HK-2 (cell line): Measurements from ENCODE around the gene ZNF366.
"Not testable (repeated sequence)": the region's sequence is repeated elsewhere in the genome, so short reads cannot be mapped to it uniquely, and the experiment has no call there.

Experiments used
- DNase-seq: peaks from one replicate; pipeline ENCODE4 v3.0.0-alpha.2; 2018; ENCODE audit not compliant: unreplicated experiment

The ZNF366 gene

DNA sequence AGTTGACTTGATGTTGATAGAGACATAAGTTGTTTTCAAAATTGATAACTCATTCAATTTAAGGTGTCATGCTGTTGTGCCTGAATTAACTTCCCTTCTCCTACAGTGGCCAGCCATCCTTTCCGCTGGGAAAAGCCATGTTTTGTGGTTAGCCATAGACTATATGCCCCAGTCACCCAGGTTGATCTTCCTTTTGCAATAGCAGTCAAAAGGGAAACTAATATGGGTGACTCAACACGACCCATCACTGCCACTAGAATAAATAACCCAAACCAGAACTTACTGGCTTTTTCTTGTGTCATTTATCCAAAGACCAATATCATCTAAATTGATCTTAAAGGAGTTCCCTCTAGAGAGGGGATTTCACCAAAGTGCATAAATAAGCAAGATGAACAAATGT is 99.7 kb downstream of the ZNF366 start:
- no peak for DNase-seq

DNA sequence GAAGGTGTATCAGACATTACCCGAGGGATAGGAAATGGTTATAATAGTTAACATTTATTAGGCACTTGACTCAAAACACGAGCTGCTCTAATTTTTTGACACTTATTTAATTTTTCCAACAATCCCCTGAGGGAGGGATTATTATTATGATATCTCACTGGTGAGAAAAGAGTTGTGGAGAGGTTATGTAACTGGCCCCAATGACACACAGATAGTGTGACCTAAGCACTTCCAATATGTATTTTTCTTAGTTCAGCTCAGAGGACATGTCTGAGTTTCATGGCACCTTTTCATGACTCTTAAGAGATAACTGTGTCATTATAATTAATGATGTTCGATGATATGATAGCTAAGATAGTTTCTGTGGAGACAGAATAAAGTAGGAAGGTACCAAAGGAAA is 100.1 kb downstream of the ZNF366 start:
- no peak for DNase-seq

DNA sequence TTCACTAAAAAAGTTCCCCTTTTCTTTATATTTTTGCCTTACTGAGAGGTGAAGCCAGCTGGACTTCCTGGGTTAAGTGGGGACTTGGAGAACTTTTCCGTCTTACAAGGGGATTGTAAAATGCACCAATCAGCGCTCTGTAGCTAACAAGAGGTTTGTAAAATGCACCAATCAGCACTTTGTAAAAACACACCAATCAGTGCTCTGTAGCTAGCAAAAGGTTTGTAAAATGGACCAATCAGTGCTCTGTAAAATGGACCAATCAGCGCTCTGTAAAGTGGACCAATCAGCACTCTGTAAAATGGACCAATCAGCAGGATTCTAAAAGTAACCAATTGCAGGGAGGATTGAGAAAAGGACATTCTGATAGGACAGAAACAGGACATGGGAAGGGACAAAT is 102.4 kb downstream of the ZNF366 start:
- not testable (repeated sequence) for DNase-seq

DNA sequence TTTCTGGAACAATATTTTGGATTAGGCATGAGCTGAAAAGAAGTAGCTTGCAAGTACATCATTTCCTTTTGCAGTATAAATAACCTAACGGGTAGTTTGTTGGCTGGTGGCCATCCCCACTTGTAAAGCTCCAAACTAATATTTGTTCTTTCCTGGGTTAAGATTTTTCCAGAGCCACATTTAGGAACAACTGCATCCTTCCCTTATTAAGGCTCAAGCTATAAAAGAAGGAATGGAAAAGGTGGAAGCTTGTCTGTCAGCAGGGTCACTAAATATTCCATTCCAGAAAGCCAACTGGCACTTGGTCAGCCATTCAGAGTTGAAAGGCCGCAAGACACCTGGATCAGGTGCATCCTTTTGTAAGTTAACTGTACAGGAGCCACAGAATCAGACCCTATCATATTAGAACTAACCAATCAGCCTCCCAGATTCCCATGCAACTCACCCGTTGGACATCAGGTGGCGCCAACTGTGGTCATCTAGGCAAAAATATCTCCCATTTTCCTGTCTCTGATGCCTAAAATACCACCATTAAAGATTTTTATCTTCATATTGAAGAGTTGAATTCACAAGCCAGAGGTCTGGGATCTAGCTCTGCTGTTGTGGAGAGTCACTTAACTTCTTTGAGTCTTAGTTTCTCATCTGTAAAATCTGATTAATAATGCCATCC is 104.1 kb downstream of the ZNF366 start:
- DNase-seq: no peak

DNA sequence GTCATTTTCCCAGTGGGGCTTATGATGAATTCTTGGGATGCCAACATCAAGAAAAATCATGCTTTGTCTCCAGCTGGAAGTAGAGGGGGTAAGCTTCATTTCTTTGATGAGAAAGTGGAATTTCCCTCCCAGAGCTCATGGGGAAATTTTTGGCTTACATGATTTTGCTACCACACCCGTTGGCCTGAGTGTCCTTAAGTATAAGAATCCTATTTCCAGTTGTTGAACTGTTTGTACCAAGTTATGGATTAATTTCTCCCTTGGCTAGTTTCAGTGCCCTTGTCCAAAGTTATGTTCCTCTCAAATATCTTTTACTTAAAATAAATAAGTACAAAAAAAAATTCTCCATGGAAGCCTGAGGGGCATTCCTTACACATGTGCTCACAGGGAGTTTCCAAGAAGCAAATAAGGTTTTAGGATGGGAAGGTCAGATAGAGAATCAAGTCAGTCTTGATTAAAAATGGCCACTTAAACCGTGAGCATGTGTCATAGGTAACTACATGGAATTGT is 104.8 kb downstream of the ZNF366 start:
- no peak for DNase-seq

DNA sequence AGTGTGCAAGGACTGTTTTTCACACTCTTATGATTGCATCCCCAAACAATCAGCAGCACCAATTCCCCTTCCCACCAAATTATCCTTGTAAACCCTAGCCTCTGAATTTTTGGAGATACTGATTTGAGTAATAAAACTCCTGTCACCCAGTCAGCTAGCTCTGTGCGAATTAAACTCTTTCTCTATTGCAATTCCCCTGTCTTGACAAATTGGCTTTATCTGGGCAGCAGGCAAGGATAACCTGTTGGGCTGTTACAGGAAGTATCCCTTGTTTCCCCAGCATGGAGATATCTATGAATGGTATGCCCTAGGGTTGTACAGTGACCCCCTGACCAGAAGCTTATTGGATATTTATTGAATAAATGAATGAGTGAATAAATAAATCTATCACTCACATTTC is 106.3 kb downstream of the ZNF366 start:
- DNase-seq: no peak

DNA sequence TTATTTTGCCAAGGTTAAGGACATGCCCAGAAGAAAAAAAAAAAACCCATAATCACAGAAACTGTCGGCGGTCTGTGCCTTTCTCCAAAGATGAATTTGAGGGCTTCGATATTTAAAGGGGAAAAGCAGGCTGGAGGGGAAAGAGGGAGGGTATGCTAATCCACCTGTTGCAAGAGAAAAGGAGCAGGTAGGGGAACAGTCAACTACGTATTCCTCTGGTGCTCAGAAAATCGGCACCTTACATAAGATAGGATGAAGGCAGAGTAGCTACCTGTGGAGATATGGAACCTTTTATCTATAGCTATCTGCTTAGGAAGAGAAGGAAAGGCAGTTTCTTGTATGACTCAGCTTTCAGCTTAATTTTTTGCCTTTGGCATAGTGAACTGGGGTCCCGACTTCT is 109.4 kb downstream of the ZNF366 start:
- no peak for DNase-seq

DNA sequence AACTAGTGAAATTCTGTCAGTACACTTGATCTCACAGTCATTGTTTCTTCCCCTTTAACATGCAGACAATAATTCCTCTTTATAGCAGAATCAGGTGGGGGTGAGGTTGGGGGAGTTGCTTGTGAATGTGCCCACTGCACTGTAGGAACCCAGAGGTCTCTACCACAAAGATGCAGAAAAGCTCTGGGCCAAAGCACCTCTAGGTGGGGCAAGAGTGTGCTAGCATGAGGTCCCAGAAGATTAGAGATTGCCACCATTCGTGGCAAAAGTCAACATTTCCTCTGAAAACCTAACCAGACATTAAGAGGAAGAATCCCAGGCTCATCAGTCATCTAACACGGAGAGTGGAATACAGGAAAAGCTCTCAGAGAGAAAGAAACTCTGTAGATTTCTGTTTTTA is 112.5 kb downstream of the ZNF366 start:
- DNase-seq: no peak

DNA sequence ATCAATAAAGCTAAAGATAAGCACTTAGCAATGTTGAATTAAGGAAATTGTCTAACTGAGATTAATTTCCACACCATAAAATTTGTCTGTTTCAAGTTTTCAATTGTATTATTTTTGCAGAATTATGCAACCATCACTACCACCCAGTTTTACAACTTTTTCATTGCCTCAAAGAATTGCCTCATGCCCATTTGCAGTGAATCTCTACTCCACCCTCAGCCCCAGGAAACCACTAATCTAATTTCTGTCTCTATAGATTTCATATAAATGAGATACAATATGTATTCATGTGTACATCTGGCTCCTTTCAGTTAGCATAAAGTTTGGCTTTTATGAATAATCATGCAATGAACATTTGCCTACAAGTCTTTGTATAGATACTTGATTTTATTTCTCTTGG is 114.2 kb downstream of the ZNF366 start:
- DNase-seq: no peak
